Lower leg skin (tissue), 4 donors: ENCODE results near the gene VWA8. TPM values are rescaled to one million over a fixed set of nuclear protein-coding genes. Genes with fewer than 3 reads are reported as not detected.
A peak's percentile ranks its signal among the peaks of the same experiment; 100 is the strongest.

Source experiments
- DNase-seq, 2 donors: peaks; one replicate each; pipeline ENCODE4 v3.0.0-alpha.2; 2019; ENCODE audit warnings: low spot score in 2 of 2
- H3K4me3 ChIP-seq: fragments of 200-600 bp; sonication (generic); 2 replicates; pipeline ENCODE4 v1.5.1; 2017; ENCODE audit warnings: mild to moderate bottlenecking, low read depth; ENCODE audit not compliant: poor library complexity, severe bottlenecking
- CTCF ChIP-seq, 3 donors: fragments of 450-650 bp; IDR thresholded peaks; one replicate each; pipeline ENCODE4 v1.5.1; 2016; ENCODE audit warnings: antibody characterized with exemption in 3 of 3, mild to moderate bottlenecking in 3 of 3, moderate library complexity in 2 of 3
- POLR2A ChIP-seq, 2 donors: fragments of 450-650 bp; IDR thresholded peaks; one replicate each; pipeline ENCODE4 v1.6.1; 2016 to 2017; ENCODE audit warnings: antibody characterized with exemption in 2 of 2, mild to moderate bottlenecking in 1 of 2, moderate library complexity in 1 of 2
- whole genome bisulfite sequencing, 2 donors: methylation state at CpG; one replicate each; pipeline ENCODE4 v1.1.5; 2018; 5-methylcytosine and 5-hydroxymethylcytosine counted together
- intact Hi-C: fragments of 100-400 bp; cut with DNase I; formaldehyde crosslinking; loops from one replicate; pipeline ENCODE4 v1.15.0; 2023; ENCODE audit warnings: low total_unique reads
- total RNA-seq, 4 donors: library from RNA; depleted of rRNA; stranded (reverse); fragments of >200 nt; gene quantifications; one replicate each; pipeline ENCODE4 v1.1.0, GENCODE V29; 2016

Gene VWA8
- total RNA-seq, 4 donors from 2014 or later, result 11.8 to 22.0 (median 15.1) TPM

- no peak for DNase-seq
- intact Hi-C loops, result no loop called here
- no peak overlapping the region for H3K4me3 ChIP-seq
- 48 to 76% methylated on average over 1 of the region's 1 CpG for WGBS, 2 donors
- TF ChIP-seq POLR2A (IDR thresholded peaks at IDR 0.05) (no peak), CTCF (IDR thresholded peaks at IDR 0.05) (no peak)
Measured at GRCh38 chr13:41603917-41604316, 357.0 kb downstream of the VWA8 start.

- no peak overlapping the region for H3K4me3 ChIP-seq
- 57 to 60% methylated on average over 7 of the region's 7 CpGs for WGBS, 2 donors
- TF ChIP-seq CTCF (IDR thresholded peaks at IDR 0.05) (no peak), POLR2A (IDR thresholded peaks at IDR 0.05) (no peak)
- peak in 1 of 2 donors; percentile 22 for DNase-seq
- intact Hi-C loops, result no loop called here
Measured at GRCh38 chr13:41601718-41602445, 359.0 kb downstream of the VWA8 start.

- no peak for DNase-seq
- intact Hi-C loops, result no loop called here
- WGBS, 2 donors, result 95 to 97% methylated on average over 3 of the region's 3 CpGs
- TF ChIP-seq POLR2A (IDR thresholded peaks at IDR 0.05), result no peak
- no peak for TF ChIP-seq CTCF (IDR thresholded peaks at IDR 0.05)
- no peak overlapping the region for H3K4me3 ChIP-seq
Measured at GRCh38 chr13:41599619-41600018, 361.3 kb downstream of the VWA8 start.

GRCh38 chr13:41597348-41598041, 363.4 kb downstream of the VWA8 start:
- 88 to 97% methylated on average over 2 of the region's 2 CpGs for WGBS, 2 donors
- intact Hi-C loops, result no loop called here
- H3K4me3 ChIP-seq, result no peak overlapping the region
- TF ChIP-seq POLR2A (IDR thresholded peaks at IDR 0.05), result no peak
- no peak for TF ChIP-seq CTCF (IDR thresholded peaks at IDR 0.05)
- DNase-seq, result no peak

GRCh38 chr13:41596190-41596589, 364.7 kb downstream of the VWA8 start:
- DNase-seq, result no peak
- no peak overlapping the region for H3K4me3 ChIP-seq
- TF ChIP-seq POLR2A (IDR thresholded peaks at IDR 0.05) (no peak), CTCF (IDR thresholded peaks at IDR 0.05) (no peak)
- intact Hi-C loops, result no loop called here
